ENCODE measurements around the gene RPL19.

- TF ChIP-seq CTCF (IDR thresholded peaks at IDR 0.05; ENCODE audit: borderline replicate concordance, extremely low read depth, low read length, poor library complexity, severe bottlenecking) (no peak), EZH2 (IDR thresholded peaks at IDR 0.05; ENCODE audit: borderline replicate concordance, low read depth, low read length, severe bottlenecking) (no peak)
These were observed 30.0 kb upstream of the RPL19 start for GRCh38 chr17:39170109-39170508.
